ENCODE results near the gene MAN2A1. TPM values are rescaled to one million over a fixed set of nuclear protein-coding genes. Genes with fewer than 3 reads are reported as not detected.

MAN2A1 gene
- polyA plus RNA-seq, 3 donors: 17.0 to 23.0 (median 20.1) TPM

DNA sequence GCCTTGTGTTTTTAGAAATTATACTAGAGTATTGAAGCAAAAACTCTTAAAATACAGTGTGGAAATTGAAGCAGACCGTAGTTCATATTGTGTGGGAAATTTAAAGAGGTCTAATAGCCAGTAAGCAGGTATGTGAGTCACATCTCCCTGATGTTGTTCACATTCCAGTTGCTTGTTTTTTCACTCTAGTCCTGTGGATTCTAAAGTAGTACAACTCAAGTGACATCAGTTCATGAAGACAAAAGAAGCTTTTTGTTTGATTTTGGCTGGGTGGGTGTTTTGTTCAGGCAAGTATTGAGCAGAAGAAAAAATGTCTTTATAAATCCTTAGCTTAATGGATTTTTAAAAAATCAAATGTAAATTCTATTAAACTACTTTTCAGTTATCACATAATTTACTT, 216.2 kb downstream of the MAN2A1 start:
- H3K27me3 Mint-ChIP-seq (ENCODE audit: low read depth in 3 of 3): no peaks in the 10 kb centered on the region

GRCh38 chr5:109907189-109907588, 217.5 kb downstream of the MAN2A1 start:
- Mint-ChIP-seq H3K27ac (no peak overlapping the region), H3K4me1 (no peaks in the 10 kb centered on the region), H3K36me3 (no peaks in the 10 kb centered on the region), H3K27me3 (ENCODE audit: low read depth in 3 of 3) (no peaks in the 10 kb centered on the region), H3K4me3 (no peak overlapping the region), H3K9me3 (no peaks in the 10 kb centered on the region)
- TF ChIP-seq, protein P1, sequence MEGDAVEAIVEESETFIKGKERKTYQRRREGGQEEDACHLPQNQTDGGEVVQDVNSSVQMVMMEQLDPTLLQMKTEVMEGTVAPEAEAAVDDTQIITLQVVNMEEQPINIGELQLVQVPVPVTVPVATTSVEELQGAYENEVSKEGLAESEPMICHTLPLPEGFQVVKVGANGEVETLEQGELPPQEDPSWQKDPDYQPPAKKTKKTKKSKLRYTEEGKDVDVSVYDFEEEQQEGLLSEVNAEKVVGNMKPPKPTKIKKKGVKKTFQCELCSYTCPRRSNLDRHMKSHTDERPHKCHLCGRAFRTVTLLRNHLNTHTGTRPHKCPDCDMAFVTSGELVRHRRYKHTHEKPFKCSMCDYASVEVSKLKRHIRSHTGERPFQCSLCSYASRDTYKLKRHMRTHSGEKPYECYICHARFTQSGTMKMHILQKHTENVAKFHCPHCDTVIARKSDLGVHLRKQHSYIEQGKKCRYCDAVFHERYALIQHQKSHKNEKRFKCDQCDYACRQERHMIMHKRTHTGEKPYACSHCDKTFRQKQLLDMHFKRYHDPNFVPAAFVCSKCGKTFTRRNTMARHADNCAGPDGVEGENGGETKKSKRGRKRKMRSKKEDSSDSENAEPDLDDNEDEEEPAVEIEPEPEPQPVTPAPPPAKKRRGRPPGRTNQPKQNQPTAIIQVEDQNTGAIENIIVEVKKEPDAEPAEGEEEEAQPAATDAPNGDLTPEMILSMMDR (IDR thresholded peaks at IDR 0.05): no peak
- no peak for DNase-seq
- Histone ChIP-seq H3K4me2 (replicated peaks; ENCODE audit: extremely low read depth, low read length, poor library complexity, severe bottlenecking) (no peak overlapping the region), H3K27me3 (ENCODE audit: control insufficient read depth in 2 of 2, insufficient read depth in 2 of 2, low read length in 2 of 2) (no peaks in the 10 kb centered on the region), H3K4me3 (replicated peaks in 1 of 3; ENCODE audit: low read depth in 2 of 3, low read length in 3 of 3) (no peak overlapping the region), H3K79me2 (ENCODE audit: insufficient read depth, low read length) (no peaks in the 10 kb centered on the region), H4K20me1 (ENCODE audit: insufficient read depth, low read length) (no peaks in the 10 kb centered on the region), H2AFZ (ENCODE audit: insufficient read depth, low read depth, low read length, poor library complexity, severe bottlenecking) (no peak overlapping the region), H3K27ac (ENCODE audit: low read depth in 1 of 2, low read length in 2 of 2) (no peak overlapping the region), H3K4me1 (ENCODE audit: control insufficient read depth in 1 of 2, insufficient read depth in 2 of 2, low read length in 2 of 2) (no peaks in the 10 kb centered on the region), H3K36me3 (replicated peaks in 1 of 2; ENCODE audit: control insufficient read depth in 1 of 2, insufficient read depth in 2 of 2, low read length in 2 of 2) (no peaks in the 10 kb centered on the region), H3K9ac (ENCODE audit: insufficient read depth, low read length, poor library complexity, severe bottlenecking) (no peak overlapping the region), H3K9me3 (replicated peaks in 1 of 2; ENCODE audit: control insufficient read depth in 1 of 2, insufficient read depth in 1 of 2, low read length in 2 of 2) (no peaks in the 10 kb centered on the region)
- intact Hi-C loops (cut with micrococcal nuclease): no loop called here
- 100% methylated on average over 3 of the region's 3 CpGs for WGBS (ENCODE audit: insufficient coverage)

More for the DNA sequence above, 216.2 kb downstream of the MAN2A1 start:
- no peak overlapping the region for H3K4me3 ChIP-seq (replicated peaks in 1 of 3; ENCODE audit: low read depth in 2 of 3, low read length in 3 of 3)
- H3K9me3 ChIP-seq (replicated peaks in 1 of 2; ENCODE audit: control insufficient read depth in 1 of 2, insufficient read depth in 1 of 2, low read length in 2 of 2): no peaks in the 10 kb centered on the region
- H4K20me1 ChIP-seq (ENCODE audit: insufficient read depth, low read length): no peaks in the 10 kb centered on the region
- H3K27ac ChIP-seq (ENCODE audit: low read depth in 1 of 2, low read length in 2 of 2): no peak overlapping the region
- H3K27me3 ChIP-seq (ENCODE audit: control insufficient read depth in 2 of 2, insufficient read depth in 2 of 2, low read length in 2 of 2): no peaks in the 10 kb centered on the region
- no peaks in the 10 kb centered on the region for H3K79me2 ChIP-seq (ENCODE audit: insufficient read depth, low read length)
- TF ChIP-seq, protein P1 (IDR thresholded peaks at IDR 0.05): no peak
- H2AFZ ChIP-seq (ENCODE audit: insufficient read depth, low read depth, low read length, poor library complexity, severe bottlenecking): no peak overlapping the region
- H3K9ac ChIP-seq (ENCODE audit: insufficient read depth, low read length, poor library complexity, severe bottlenecking): no peak overlapping the region
- H3K4me2 ChIP-seq (replicated peaks; ENCODE audit: extremely low read depth, low read length, poor library complexity, severe bottlenecking): no peak overlapping the region
- Mint-ChIP-seq H3K36me3 (no peaks in the 10 kb centered on the region), H3K27ac (no peak overlapping the region), H3K9me3 (no peaks in the 10 kb centered on the region), H3K4me3 (no peak overlapping the region), H3K4me1 (no peaks in the 10 kb centered on the region)
- DNase-seq: no peak
- intact Hi-C loops (cut with micrococcal nuclease): no loop called here
- no CpG with 5 or more reads among the region's 1 CpG for WGBS (ENCODE audit: insufficient coverage)
- no peaks in the 10 kb centered on the region for H3K4me1 ChIP-seq (ENCODE audit: control insufficient read depth in 1 of 2, insufficient read depth in 2 of 2, low read length in 2 of 2)
- no peaks in the 10 kb centered on the region for H3K36me3 ChIP-seq (replicated peaks in 1 of 2; ENCODE audit: control insufficient read depth in 1 of 2, insufficient read depth in 2 of 2, low read length in 2 of 2)
